ENCODE results near the gene PTPRE. TPM values are rescaled to one million over a fixed set of nuclear protein-coding genes. Genes with fewer than 3 reads are reported as not detected.

The PTPRE gene
- total and polyA plus RNA-seq, 2 of the 4 experiments (the other 2 are of a cell fraction), result 0.34 to 0.54 TPM

GRCh38 chr10:128040681-128041080 lies 133.8 kb downstream of the PTPRE start:
- TF ChIP-seq FOS (IDR thresholded peaks at IDR 0.05; ENCODE audit: low read depth, low read length) (no peak), MAZ (IDR thresholded peaks at IDR 0.05; ENCODE audit: borderline replicate concordance, low read depth, low read length) (no peak), MAFK (IDR thresholded peaks at IDR 0.05; ENCODE audit: low read depth, low read length) (no peak), POLR2A (IDR thresholded peaks at IDR 0.05; ENCODE audit: low read depth, low read length) (no peak), RFX5 (IDR thresholded peaks at IDR 0.05; ENCODE audit: low read depth, low read length) (no peak), ELK1 (IDR thresholded peaks at IDR 0.05; ENCODE audit: borderline replicate concordance, low read depth, low read length) (no peak), CTCF (conservative IDR thresholded peaks at IDR 0.05; ENCODE audit: low read depth, low read length) (no peak), CHD1 (IDR thresholded peaks at IDR 0.05; ENCODE audit: low read depth, low read length) (no peak)
- no peak for ATAC-seq (ENCODE audit: low read depth)
- Histone ChIP-seq H3K4ac (ENCODE audit: low read depth, low read length) (no peak overlapping the region), H3K4me1 (ENCODE audit: control insufficient read depth, insufficient read depth, low read length) (peaks cover 2% of the 10 kb centered on the region), H3K4me2 (ENCODE audit: low read depth, low read length) (no peak overlapping the region), H2BK15ac (ENCODE audit: low read depth, low read length) (no peak overlapping the region), H3K23ac (ENCODE audit: low read depth, low read length) (no peak overlapping the region), H3K56ac (ENCODE audit: extremely low read depth, insufficient read depth, low read length) (no peak overlapping the region), H2AFZ (replicated peaks; ENCODE audit: low read length, poor library complexity) (no peak overlapping the region), H3K9me3 (ENCODE audit: control insufficient read depth, insufficient read depth, low read length) (no peaks in the 10 kb centered on the region), H4K20me1 (ENCODE audit: insufficient read depth, low read length) (no peaks in the 10 kb centered on the region), H3K4me3 (ENCODE audit: insufficient read depth, low read depth, low read length) (no peak overlapping the region), H3K18ac (ENCODE audit: low read depth, low read length) (no peak overlapping the region), H4K91ac (ENCODE audit: insufficient read depth, low read depth, low read length) (no peak overlapping the region), H3K9me1 (ENCODE audit: insufficient read depth, low read length) (no peaks in the 10 kb centered on the region), H2BK5ac (ENCODE audit: low read depth, low read length, poor library complexity, severe bottlenecking) (no peak overlapping the region), H3K79me1 (ENCODE audit: low read depth in 1 of 2, low read length in 2 of 2) (no peaks in the 10 kb centered on the region), H3K14ac (replicated peaks; ENCODE audit: low read depth, low read length) (no peak overlapping the region), H2AK5ac (ENCODE audit: low read depth, low read length) (no peak overlapping the region), H2BK20ac (ENCODE audit: low read depth, low read length) (no peak overlapping the region), H2BK120ac (ENCODE audit: low read depth, low read length) (no peak overlapping the region), H4K5ac (ENCODE audit: low read depth, low read length) (no peak overlapping the region), H3K9ac (ENCODE audit: low read depth, low read length) (no peak overlapping the region), H3K27ac (ENCODE audit: insufficient read depth, low read length) (no peak overlapping the region), H4K8ac (ENCODE audit: low read depth in 2 of 2, low read length in 2 of 2) (no peak overlapping the region), H3K36me3 (ENCODE audit: control insufficient read depth, insufficient read depth, low read length) (no peaks in the 10 kb centered on the region), H3K27me3 (ENCODE audit: control insufficient read depth, insufficient read depth, low read length) (no peaks in the 10 kb centered on the region), H2AK9ac (replicated peaks; ENCODE audit: low read depth, low read length, poor library complexity) (no peak overlapping the region)
- no peak for DNase-seq
- dilution Hi-C loops (cut with HindIII; ENCODE audit: low sequenced_read_pairs, unreplicated experiment), result no loop called here
- BruUV-seq (replicated peaks), result no TSS peak
- in situ Hi-C loops (cut with MboI; ENCODE audit: low sequenced_read_pairs), result no loop called here
- CTCF ChIA-PET, result interaction anchor here (0.8 kb wide), 1 partner anchor 29 kb away, joined by 4 read pairs; no protein-coding TSS in a partner anchor
- POLR2A ChIA-PET (ENCODE audit: unreplicated experiment), result no interaction called here
- intact Hi-C loops (cut with micrococcal nuclease), result no loop called here
- 80% methylated on average over 1 of the region's 8 CpGs; no CpG with 5 or more reads in 1 of the 2 experiments for WGBS, 2 experiments (ENCODE audit: extremely low coverage in 2 of 2, insufficient read length in 1 of 2)
